Osteocyte (in vitro differentiated cells): ENCODE results near the gene TPO. TPM values are rescaled to one million over a fixed set of nuclear protein-coding genes. Genes with fewer than 3 reads are reported as not detected.

Experiments
- DNase-seq: peaks from one replicate; pipeline ENCODE4 v3.0.0; 2021; ENCODE audit warnings: mixed read lengths; ENCODE audit not compliant: unreplicated experiment; ENCODE audit errors: extremely low spot score
- H3K27ac Mint-ChIP-seq: one replicate; pipeline ENCODE4 v1.8.0; 2021; ENCODE audit warnings: mild to moderate bottlenecking, mixed read lengths; ENCODE audit not compliant: unreplicated experiment
- H3K27me3 Mint-ChIP-seq: one replicate; pipeline ENCODE4 v1.8.0; 2021; ENCODE audit warnings: mixed read lengths; ENCODE audit not compliant: unreplicated experiment
- H3K36me3 Mint-ChIP-seq: one replicate; pipeline ENCODE4 v1.8.0; 2021; ENCODE audit warnings: mixed read lengths; ENCODE audit not compliant: unreplicated experiment
- H3K4me1 Mint-ChIP-seq: one replicate; pipeline ENCODE4 v1.8.0; 2021; ENCODE audit warnings: mixed read lengths; ENCODE audit not compliant: unreplicated experiment
- H3K4me3 Mint-ChIP-seq: one replicate; pipeline ENCODE4 v1.8.0; 2021; ENCODE audit warnings: mild to moderate bottlenecking, moderate library complexity, mixed read lengths; ENCODE audit not compliant: unreplicated experiment
- H3K9me3 Mint-ChIP-seq: one replicate; pipeline ENCODE4 v1.8.0; 2021; ENCODE audit warnings: mixed read lengths; ENCODE audit not compliant: unreplicated experiment
- total RNA-seq: library from RNA; stranded (reverse); gene quantifications from 2 replicates; pipeline ENCODE4 v1.2.1, GENCODE V29; 2021
- TF ChIP-seq, protein P1 (sequence below): fragments of 200-600 bp; sonication (generic); IDR thresholded peaks from 2 replicates; pipeline ENCODE4 v1.5.0; 2021; ENCODE audit warnings: antibody characterized with exemption, mild to moderate bottlenecking, moderate library complexity

Gene TPO
- total RNA-seq, 1 donor from 2014 or later: not detected

DNA sequence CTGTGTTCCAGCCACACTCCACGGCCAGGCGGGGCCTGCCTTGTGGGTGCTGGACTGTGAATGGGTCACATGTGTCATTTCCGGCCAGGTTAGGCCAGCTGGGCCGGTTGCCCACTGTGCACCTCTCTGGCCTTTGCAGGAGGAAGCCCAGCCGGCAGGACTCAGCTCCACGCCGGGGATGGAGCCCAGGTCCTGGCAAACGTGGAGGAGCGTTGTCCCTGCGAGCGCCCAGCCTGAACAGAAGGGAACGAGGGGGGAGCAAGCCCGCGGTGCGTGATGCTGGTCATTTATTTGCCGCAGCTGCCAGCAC is 178.2 kb downstream of the TPO start:
- DNase-seq: no peak
- Mint-ChIP-seq H3K36me3 (no peaks in the 10 kb centered on the region), H3K4me1 (peaks cover 13% of the 10 kb centered on the region), H3K9me3 (no peaks in the 10 kb centered on the region), H3K27me3 (no peaks in the 10 kb centered on the region), H3K4me3 (no peak overlapping the region), H3K27ac (no peak overlapping the region)
- TF ChIP-seq, protein P1, sequence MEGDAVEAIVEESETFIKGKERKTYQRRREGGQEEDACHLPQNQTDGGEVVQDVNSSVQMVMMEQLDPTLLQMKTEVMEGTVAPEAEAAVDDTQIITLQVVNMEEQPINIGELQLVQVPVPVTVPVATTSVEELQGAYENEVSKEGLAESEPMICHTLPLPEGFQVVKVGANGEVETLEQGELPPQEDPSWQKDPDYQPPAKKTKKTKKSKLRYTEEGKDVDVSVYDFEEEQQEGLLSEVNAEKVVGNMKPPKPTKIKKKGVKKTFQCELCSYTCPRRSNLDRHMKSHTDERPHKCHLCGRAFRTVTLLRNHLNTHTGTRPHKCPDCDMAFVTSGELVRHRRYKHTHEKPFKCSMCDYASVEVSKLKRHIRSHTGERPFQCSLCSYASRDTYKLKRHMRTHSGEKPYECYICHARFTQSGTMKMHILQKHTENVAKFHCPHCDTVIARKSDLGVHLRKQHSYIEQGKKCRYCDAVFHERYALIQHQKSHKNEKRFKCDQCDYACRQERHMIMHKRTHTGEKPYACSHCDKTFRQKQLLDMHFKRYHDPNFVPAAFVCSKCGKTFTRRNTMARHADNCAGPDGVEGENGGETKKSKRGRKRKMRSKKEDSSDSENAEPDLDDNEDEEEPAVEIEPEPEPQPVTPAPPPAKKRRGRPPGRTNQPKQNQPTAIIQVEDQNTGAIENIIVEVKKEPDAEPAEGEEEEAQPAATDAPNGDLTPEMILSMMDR: no peak
